ENCODE results near the gene PRR19. TPM values are rescaled to one million over a fixed set of nuclear protein-coding genes. Genes with fewer than 3 reads are reported as not detected.

The PRR19 gene
- total RNA-seq, 2 donors from 2014 or later: 0.32 to 1.0 TPM

GRCh38 chr19:42313840-42314755, 12.2 kb downstream of the PRR19 start:
- Histone ChIP-seq H3K4me1 (no peaks in the 10 kb centered on the region), H3K27me3 (peaks cover 9% of the 10 kb centered on the region), H3K36me3 (no peaks in the 10 kb centered on the region), H3K4me3 (no peak overlapping the region), H3K9me3 (no peaks in the 10 kb centered on the region), H3K9ac (ENCODE audit: low read depth in 2 of 2, low read length in 2 of 2) (no peak overlapping the region), H3K27ac (no peak overlapping the region)
- DNase-seq: no peak
- no peak for TF ChIP-seq CTCF (IDR thresholded peaks at IDR 0.05)
- intact Hi-C loops (cut with DNase I): no loop called here

GRCh38 chr19:42315024-42315423, 13.1 kb downstream of the PRR19 start:
- Histone ChIP-seq H3K36me3 (no peaks in the 10 kb centered on the region), H3K9me3 (no peaks in the 10 kb centered on the region), H3K4me3 (no peak overlapping the region), H3K27me3 (peaks cover 9% of the 10 kb centered on the region), H3K27ac (no peak overlapping the region), H3K4me1 (no peaks in the 10 kb centered on the region), H3K9ac (ENCODE audit: low read depth in 2 of 2, low read length in 2 of 2) (no peak overlapping the region)
- intact Hi-C loops (cut with DNase I): no loop called here
- TF ChIP-seq CTCF (IDR thresholded peaks at IDR 0.05): no peak
- DNase-seq: no peak

GRCh38 chr19:42316223-42317211, 14.6 kb downstream of the PRR19 start:
- Histone ChIP-seq H3K9me3 (no peaks in the 10 kb centered on the region), H3K27me3 (peaks cover 9% of the 10 kb centered on the region), H3K36me3 (no peaks in the 10 kb centered on the region), H3K4me1 (no peaks in the 10 kb centered on the region), H3K27ac (no peak overlapping the region), H3K4me3 (no peak overlapping the region), H3K9ac (ENCODE audit: low read depth in 2 of 2, low read length in 2 of 2) (peak overlapping the region in 1 of 2 donors; percentile 12)
- intact Hi-C loops (cut with DNase I): no loop called here
- TF ChIP-seq CTCF (IDR thresholded peaks at IDR 0.05): no peak
- no peak for DNase-seq

GRCh38 chr19:42317535-42317934, 15.6 kb downstream of the PRR19 start:
- intact Hi-C loops (cut with DNase I): no loop called here
- no peak for DNase-seq
- Histone ChIP-seq H3K9me3 (no peaks in the 10 kb centered on the region), H3K27ac (no peak overlapping the region), H3K36me3 (no peaks in the 10 kb centered on the region), H3K4me3 (no peak overlapping the region), H3K27me3 (peaks cover 9% of the 10 kb centered on the region), H3K4me1 (no peaks in the 10 kb centered on the region), H3K9ac (ENCODE audit: low read depth in 2 of 2, low read length in 2 of 2) (no peak overlapping the region)
- TF ChIP-seq CTCF (IDR thresholded peaks at IDR 0.05): no peak

- Histone ChIP-seq H3K27me3 (peaks cover 20% of the 10 kb centered on the region), H3K4me1 (peaks cover 4% of the 10 kb centered on the region), H3K27ac (no peak overlapping the region), H3K4me3 (no peak overlapping the region), H3K9ac (ENCODE audit: low read depth in 2 of 2, low read length in 2 of 2) (no peak overlapping the region), H3K36me3 (no peaks in the 10 kb centered on the region), H3K9me3 (no peaks in the 10 kb centered on the region)
- intact Hi-C loops (cut with DNase I): loop anchor here (10.0 kb wide), 2 partner anchors 72 to 188 kb away; partner anchors contain the start of genes CNFN and POU2F2
- no peak for DNase-seq
- TF ChIP-seq CTCF (IDR thresholded peaks at IDR 0.05): no peak
Observed at GRCh38 chr19:42322305-42322704, 20.4 kb downstream of the PRR19 start.

All from colonic mucosa (tissue), 4 donors.